ENCODE results near the gene PNMA3. TPM values are rescaled to one million over a fixed set of nuclear protein-coding genes. Genes with fewer than 3 reads are reported as not detected.
"Not testable (repeated sequence)": the region's sequence is repeated elsewhere in the genome, so short reads cannot be mapped to it uniquely, and the experiment has no call there.

PNMA3 gene
- total RNA-seq, result under 0.01 TPM in 1 of 2 replicates, not detected in the other

- DNase-seq (ENCODE audit: low read depth) (no peak), FAIRE-seq (no peak)
- Histone ChIP-seq H3K36me3 (ENCODE audit: control insufficient read depth, insufficient read depth, low read length) (no peaks in the 10 kb centered on the region), H3K4me3 (ENCODE audit: low read depth, low read length) (no peak within 1 kb of the TSS), H3K27me3 (ENCODE audit: control insufficient read depth, insufficient read depth, low read length) (peaks cover 7% of the 10 kb centered on the region)
- no peak for TF ChIP-seq CTCF (IDR thresholded peaks at IDR 0.05; ENCODE audit: insufficient read depth, low read length, severe bottlenecking)
Observed at GRCh38 chrX:153055871-153056749, at the start of gene PNMA3. PNMA3 (plus strand) TSS chrX:153056470; CDS start chrX:153057056, 586 bp downstream.

- DNase-seq (ENCODE audit: low read depth); H3K4me3 ChIP-seq (ENCODE audit: low read depth, low read length); H3K36me3 ChIP-seq (ENCODE audit: control insufficient read depth, insufficient read depth, low read length); H3K27me3 ChIP-seq (ENCODE audit: control insufficient read depth, insufficient read depth, low read length); FAIRE-seq: not testable (repeated sequence)
Observed at GRCh38 chrX:153017174-153017573, 39.1 kb upstream of the PNMA3 start.

GRCh38 chrX:153019166-153019565, 37.1 kb upstream of the PNMA3 start:
- H3K27me3 ChIP-seq (ENCODE audit: control insufficient read depth, insufficient read depth, low read length), result no peaks in the 10 kb centered on the region
- FAIRE-seq, result no peak
- H3K36me3 ChIP-seq (ENCODE audit: control insufficient read depth, insufficient read depth, low read length), result no peaks in the 10 kb centered on the region

GRCh38 chrX:153026501-153026900, 29.8 kb upstream of the PNMA3 start:
- FAIRE-seq; H3K27me3 ChIP-seq (ENCODE audit: control insufficient read depth, insufficient read depth, low read length); H3K36me3 ChIP-seq (ENCODE audit: control insufficient read depth, insufficient read depth, low read length); DNase-seq (ENCODE audit: low read depth); H3K4me3 ChIP-seq (ENCODE audit: low read depth, low read length): not testable (repeated sequence)

More at GRCh38 chrX:153019166-153019565, 37.1 kb upstream of the PNMA3 start:
- no peak for TF ChIP-seq CTCF (IDR thresholded peaks at IDR 0.05; ENCODE audit: insufficient read depth, low read length, severe bottlenecking)
- no peak for DNase-seq (ENCODE audit: low read depth)
- H3K4me3 ChIP-seq (ENCODE audit: low read depth, low read length), result no peak overlapping the region

GRCh38 chrX:153028487-153028886, 27.8 kb upstream of the PNMA3 start:
- H3K36me3 ChIP-seq (ENCODE audit: control insufficient read depth, insufficient read depth, low read length); H3K4me3 ChIP-seq (ENCODE audit: low read depth, low read length); H3K27me3 ChIP-seq (ENCODE audit: control insufficient read depth, insufficient read depth, low read length); DNase-seq (ENCODE audit: low read depth): not testable (repeated sequence)
- FAIRE-seq, result peak; percentile 86

GRCh38 chrX:153029162-153029561, 27.1 kb upstream of the PNMA3 start:
- no peaks in the 10 kb centered on the region for H3K27me3 ChIP-seq (ENCODE audit: control insufficient read depth, insufficient read depth, low read length)
- H3K4me3 ChIP-seq (ENCODE audit: low read depth, low read length), result no peak overlapping the region
- TF ChIP-seq CTCF (IDR thresholded peaks at IDR 0.05; ENCODE audit: insufficient read depth, low read length, severe bottlenecking), result no peak
- DNase-seq (ENCODE audit: low read depth) (no peak), FAIRE-seq (no peak)
- H3K36me3 ChIP-seq (ENCODE audit: control insufficient read depth, insufficient read depth, low read length), result no peaks in the 10 kb centered on the region

- no peaks in the 10 kb centered on the region for H3K36me3 ChIP-seq (ENCODE audit: control insufficient read depth, insufficient read depth, low read length)
- no peak for FAIRE-seq
- no peaks in the 10 kb centered on the region for H3K27me3 ChIP-seq (ENCODE audit: control insufficient read depth, insufficient read depth, low read length)
- no peak overlapping the region for H3K4me3 ChIP-seq (ENCODE audit: low read depth, low read length)
- TF ChIP-seq CTCF (IDR thresholded peaks at IDR 0.05; ENCODE audit: insufficient read depth, low read length, severe bottlenecking), result no peak
- DNase-seq (ENCODE audit: low read depth), result no peak
Observed at GRCh38 chrX:153029875-153030274, 26.4 kb upstream of the PNMA3 start.
